Astrocyte (in vitro differentiated cells and primary cell): ENCODE data around the gene CFTR.

Experiments
- EZH2 ChIP-seq: IDR thresholded peaks from 2 replicates; pipeline ENCODE4 v1.6.1; 2012; ENCODE audit warnings: mild to moderate bottlenecking, low read length, inconsistent platforms; ENCODE audit not compliant: insufficient read depth
- TF ChIP-seq, protein P1 (sequence below): IDR thresholded peaks from 2 replicates; pipeline ENCODE4 v1.5.1; 2011; ENCODE audit warnings: low read depth, mild to moderate bottlenecking, inconsistent platforms, low read length, moderate library complexity; ENCODE audit not compliant: insufficient read depth

DNA sequence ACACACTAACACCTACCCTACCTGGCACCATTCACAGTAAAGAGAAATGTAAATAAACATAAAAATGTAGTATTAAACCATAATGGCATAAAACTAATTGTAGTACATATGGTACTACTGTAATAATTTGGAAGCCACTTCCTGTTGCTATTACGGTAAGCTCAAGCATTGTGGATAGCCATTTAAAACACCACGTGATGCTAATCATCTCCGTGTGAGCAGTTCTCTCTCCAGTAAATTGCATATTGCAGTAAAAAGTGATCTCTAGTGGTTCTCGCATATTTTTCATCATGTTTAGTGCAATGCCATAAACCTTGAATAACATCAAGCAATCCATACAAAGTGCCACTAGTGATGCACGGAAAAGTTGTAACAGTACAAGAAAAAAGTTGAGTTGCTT is 75.4 kb downstream of the CFTR start:
- TF ChIP-seq, protein P1, sequence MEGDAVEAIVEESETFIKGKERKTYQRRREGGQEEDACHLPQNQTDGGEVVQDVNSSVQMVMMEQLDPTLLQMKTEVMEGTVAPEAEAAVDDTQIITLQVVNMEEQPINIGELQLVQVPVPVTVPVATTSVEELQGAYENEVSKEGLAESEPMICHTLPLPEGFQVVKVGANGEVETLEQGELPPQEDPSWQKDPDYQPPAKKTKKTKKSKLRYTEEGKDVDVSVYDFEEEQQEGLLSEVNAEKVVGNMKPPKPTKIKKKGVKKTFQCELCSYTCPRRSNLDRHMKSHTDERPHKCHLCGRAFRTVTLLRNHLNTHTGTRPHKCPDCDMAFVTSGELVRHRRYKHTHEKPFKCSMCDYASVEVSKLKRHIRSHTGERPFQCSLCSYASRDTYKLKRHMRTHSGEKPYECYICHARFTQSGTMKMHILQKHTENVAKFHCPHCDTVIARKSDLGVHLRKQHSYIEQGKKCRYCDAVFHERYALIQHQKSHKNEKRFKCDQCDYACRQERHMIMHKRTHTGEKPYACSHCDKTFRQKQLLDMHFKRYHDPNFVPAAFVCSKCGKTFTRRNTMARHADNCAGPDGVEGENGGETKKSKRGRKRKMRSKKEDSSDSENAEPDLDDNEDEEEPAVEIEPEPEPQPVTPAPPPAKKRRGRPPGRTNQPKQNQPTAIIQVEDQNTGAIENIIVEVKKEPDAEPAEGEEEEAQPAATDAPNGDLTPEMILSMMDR: no peak
- TF ChIP-seq EZH2: no peak
